HFFc6 (cell line): Measurements from ENCODE around the gene SNAPIN. TPM values are rescaled to one million over a fixed set of nuclear protein-coding genes. Genes with fewer than 3 reads are reported as not detected.
A peak's percentile ranks its signal among the peaks of the same experiment; 100 is the strongest.

ENCODE experiments used
- DNase-seq: peaks from one replicate; pipeline ENCODE4 v3.0.0-alpha.2; 2018
- H3K27ac Mint-ChIP-seq: 2 replicates; pipeline ENCODE4 v1.8.0; 2020; ENCODE audit warnings: mild to moderate bottlenecking, mixed read lengths
- H3K27me3 Mint-ChIP-seq: 2 replicates; pipeline ENCODE4 v1.8.0; 2021; ENCODE audit warnings: mild to moderate bottlenecking, moderate library complexity, mixed read lengths; ENCODE audit not compliant: insufficient read depth
- H3K36me3 Mint-ChIP-seq: 2 replicates; pipeline ENCODE4 v1.8.0; 2021; ENCODE audit warnings: low read depth, mixed read lengths
- H3K4me1 Mint-ChIP-seq: 2 replicates; pipeline ENCODE4 v1.8.0; 2020; ENCODE audit warnings: low read depth, mixed read lengths
- H3K4me3 Mint-ChIP-seq: 2 replicates; pipeline ENCODE4 v1.8.0; 2020; ENCODE audit warnings: mild to moderate bottlenecking, moderate library complexity, mixed read lengths
- H3K9me3 Mint-ChIP-seq: 2 replicates; pipeline ENCODE4 v1.8.0; 2020; ENCODE audit warnings: mild to moderate bottlenecking, mixed read lengths
- total RNA-seq, 6 experiments: library from RNA; stranded (reverse); fragmentation: NEBNext Ultra II Directional; extraction: Animal tissue kit (Norgen Biotek cat#: 25700); gene quantifications; 2 replicates in 1 of 6; 3 replicates in 5 of 6; pipeline ENCODE4 v1.2.3, GENCODE V29; 2021
- TF ChIP-seq, protein P1 (sequence below): fragments of 200-600 bp; sonication (generic); IDR thresholded peaks from 2 replicates; pipeline ENCODE4 v1.5.0; 2021; ENCODE audit warnings: antibody characterized with exemption, mild to moderate bottlenecking

SNAPIN gene
- total RNA-seq, 6 experiments from 2014 or later, result 40.7 to 46.7 (median 42.4) TPM

DNA sequence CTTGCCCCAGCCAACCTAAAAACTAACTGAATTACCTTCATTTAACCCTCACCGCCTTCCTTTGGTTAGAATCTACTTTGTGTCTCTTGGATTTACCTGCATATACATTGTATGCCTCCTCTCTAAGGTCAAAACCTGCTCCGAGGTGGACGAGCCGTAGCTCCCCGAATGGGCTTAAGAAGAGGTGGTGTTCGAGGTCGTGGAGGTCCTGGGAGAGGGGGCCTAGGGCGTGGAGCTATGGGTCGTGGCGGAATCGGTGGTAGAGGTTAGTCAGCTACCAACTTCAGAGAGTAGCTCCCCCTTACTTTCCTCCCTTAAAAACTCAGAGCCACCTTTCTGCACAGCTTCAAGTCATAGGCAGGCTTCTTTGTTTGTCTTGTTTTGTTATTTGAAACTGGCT lies 15.4 kb upstream of the SNAPIN start:
- H3K36me3 Mint-ChIP-seq, result peaks cover 56% of the 10 kb centered on the region
- no peaks in the 10 kb centered on the region; the same call in 1 of the 2 replicates for H3K27me3 Mint-ChIP-seq
- DNase-seq, result no peak
- peaks cover 5% of the 10 kb centered on the region; the same call in 1 of the 2 replicates for H3K4me1 Mint-ChIP-seq
- no peak overlapping the region for H3K4me3 Mint-ChIP-seq
- TF ChIP-seq, protein P1, sequence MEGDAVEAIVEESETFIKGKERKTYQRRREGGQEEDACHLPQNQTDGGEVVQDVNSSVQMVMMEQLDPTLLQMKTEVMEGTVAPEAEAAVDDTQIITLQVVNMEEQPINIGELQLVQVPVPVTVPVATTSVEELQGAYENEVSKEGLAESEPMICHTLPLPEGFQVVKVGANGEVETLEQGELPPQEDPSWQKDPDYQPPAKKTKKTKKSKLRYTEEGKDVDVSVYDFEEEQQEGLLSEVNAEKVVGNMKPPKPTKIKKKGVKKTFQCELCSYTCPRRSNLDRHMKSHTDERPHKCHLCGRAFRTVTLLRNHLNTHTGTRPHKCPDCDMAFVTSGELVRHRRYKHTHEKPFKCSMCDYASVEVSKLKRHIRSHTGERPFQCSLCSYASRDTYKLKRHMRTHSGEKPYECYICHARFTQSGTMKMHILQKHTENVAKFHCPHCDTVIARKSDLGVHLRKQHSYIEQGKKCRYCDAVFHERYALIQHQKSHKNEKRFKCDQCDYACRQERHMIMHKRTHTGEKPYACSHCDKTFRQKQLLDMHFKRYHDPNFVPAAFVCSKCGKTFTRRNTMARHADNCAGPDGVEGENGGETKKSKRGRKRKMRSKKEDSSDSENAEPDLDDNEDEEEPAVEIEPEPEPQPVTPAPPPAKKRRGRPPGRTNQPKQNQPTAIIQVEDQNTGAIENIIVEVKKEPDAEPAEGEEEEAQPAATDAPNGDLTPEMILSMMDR, result no peak
- no peaks in the 10 kb centered on the region for H3K9me3 Mint-ChIP-seq
- no peak overlapping the region for H3K27ac Mint-ChIP-seq

DNA sequence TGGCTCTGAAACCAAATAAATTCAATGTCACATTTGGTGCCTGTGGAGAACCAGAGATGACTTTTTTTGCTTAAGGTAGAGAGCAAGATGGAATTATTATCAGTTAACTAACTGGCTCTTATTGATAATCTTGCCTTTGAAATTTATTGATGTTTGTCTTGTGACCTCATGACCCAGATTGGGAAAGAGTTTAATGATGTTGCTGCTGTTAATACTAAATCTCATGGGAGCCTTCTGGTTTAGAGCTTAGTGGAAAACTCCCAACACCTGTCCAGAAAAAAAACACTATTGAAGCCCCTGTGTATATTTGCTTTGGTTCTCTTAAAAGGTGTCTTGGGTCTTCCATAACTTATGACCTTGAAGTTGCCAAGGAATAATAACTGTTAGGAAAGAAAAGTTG lies 14.7 kb upstream of the SNAPIN start:
- H3K27me3 Mint-ChIP-seq, result peaks cover 4% of the 10 kb centered on the region; the same call in 1 of the 2 replicates
- no peak for DNase-seq
- no peak overlapping the region for H3K27ac Mint-ChIP-seq
- H3K4me3 Mint-ChIP-seq, result no peak overlapping the region
- 0 out of 2 replicates have a peak, but pooled peaks cover 5% of the 10 kb centered on the region for H3K4me1 Mint-ChIP-seq
- no peaks in the 10 kb centered on the region for H3K9me3 Mint-ChIP-seq
- TF ChIP-seq, protein P1, result no peak
- peaks cover 56% of the 10 kb centered on the region for H3K36me3 Mint-ChIP-seq

DNA sequence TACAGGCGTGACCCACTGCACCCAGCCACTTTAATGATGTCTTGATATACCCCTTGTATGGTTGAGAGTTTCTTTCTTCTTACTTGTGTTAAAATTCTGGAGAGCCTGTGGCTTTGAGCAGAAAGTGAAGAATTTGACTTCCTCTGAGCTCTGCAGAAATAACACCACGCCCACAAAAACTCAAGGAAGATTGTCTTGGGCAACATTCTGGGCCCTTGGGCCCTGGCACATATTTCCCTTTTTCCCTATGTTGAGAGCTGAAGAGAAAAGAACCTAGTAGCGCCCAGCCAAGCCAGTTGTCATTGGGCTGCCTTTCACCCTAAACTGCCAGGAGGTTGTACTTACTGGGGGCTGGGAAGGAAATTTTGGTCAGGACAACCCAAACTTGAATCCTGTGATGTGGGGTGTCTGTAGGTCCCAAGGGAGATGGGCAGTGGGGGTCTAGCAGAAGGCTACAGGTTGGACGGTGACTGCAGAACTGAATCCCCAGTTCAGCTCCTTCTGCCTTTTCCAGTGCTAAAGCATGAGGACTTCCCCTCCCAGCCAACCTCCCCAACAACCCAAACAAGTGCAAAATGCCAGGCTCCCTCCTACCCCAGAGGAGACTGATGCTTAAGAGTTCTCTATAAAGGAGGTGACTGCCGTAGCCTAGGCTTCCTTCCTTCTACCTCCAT lies 11.7 kb upstream of the SNAPIN start:
- Mint-ChIP-seq H3K4me1 (0 out of 2 replicates have a peak, but pooled peaks cover 5% of the 10 kb centered on the region), H3K36me3 (peaks cover 49% of the 10 kb centered on the region), H3K27ac (no peak overlapping the region), H3K9me3 (no peaks in the 10 kb centered on the region), H3K4me3 (no peak overlapping the region), H3K27me3 (peaks cover 4% of the 10 kb centered on the region; the same call in 1 of the 2 replicates)
- TF ChIP-seq, protein P1, result no peak
- DNase-seq, result no peak

DNA sequence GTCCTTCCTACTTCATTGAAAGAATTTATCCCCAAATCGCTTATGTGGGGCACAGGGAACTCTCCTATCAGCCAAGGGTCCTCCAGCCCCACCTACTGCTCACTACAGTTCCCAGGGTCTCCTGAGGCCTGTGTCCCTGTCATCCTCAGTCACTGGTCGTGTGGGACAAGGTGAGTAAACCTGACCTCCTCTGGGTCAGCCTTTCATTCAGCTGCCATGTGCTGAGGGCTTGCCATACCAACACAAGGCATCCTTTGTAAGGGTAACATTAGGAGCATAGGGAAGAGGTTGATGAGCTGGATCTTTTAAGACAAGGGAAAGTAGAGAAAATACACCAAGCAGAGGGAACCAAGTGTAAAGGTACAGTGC lies 11.2 kb upstream of the SNAPIN start:
- Mint-ChIP-seq H3K27ac (no peak overlapping the region), H3K36me3 (peaks cover 45% of the 10 kb centered on the region), H3K27me3 (peaks cover 4% of the 10 kb centered on the region; the same call in 1 of the 2 replicates), H3K4me3 (no peak overlapping the region), H3K4me1 (peaks cover 5% of the 10 kb centered on the region; the same call in 1 of the 2 replicates), H3K9me3 (no peaks in the 10 kb centered on the region)
- DNase-seq, result no peak
- TF ChIP-seq, protein P1, result no peak

DNA sequence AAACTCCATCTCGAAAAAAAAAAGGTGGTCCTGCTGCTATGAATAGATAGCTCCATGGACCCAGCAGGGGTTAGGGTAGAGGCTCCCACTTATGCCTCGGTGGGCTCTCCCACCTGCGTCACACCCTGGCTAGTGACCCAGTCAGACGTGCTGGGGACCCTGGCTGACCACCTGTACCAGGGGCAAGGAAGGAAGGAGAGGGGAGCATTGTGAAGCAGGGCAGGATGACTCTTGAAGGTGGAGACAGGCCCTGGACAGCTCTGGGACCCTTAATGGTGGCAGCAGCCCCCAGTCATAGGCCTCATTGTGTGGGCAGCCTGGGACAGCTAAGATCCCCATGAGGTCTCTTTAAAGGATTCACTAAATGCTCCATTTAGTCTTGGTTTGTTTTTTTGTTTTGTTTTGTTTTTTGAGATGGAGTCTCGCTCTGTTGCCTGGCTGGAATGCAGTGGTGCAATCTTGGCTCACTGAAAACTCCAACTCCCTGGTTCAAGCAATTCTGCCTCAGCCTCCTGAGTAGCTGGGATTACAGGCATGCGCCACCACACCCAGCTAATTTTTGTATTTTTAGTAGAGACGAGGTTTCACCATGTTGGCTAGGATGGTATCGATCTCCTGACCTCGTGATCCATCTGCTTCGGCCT lies 10.4 kb upstream of the SNAPIN start:
- peaks cover 13% of the 10 kb centered on the region for H3K4me1 Mint-ChIP-seq
- no peaks in the 10 kb centered on the region for H3K9me3 Mint-ChIP-seq
- TF ChIP-seq, protein P1, result no peak
- no peak overlapping the region for H3K4me3 Mint-ChIP-seq
- H3K27ac Mint-ChIP-seq, result peak overlapping the region; percentile 45; the same call in 1 of the 2 replicates
- H3K36me3 Mint-ChIP-seq, result peaks cover 41% of the 10 kb centered on the region
- no peak for DNase-seq
- peaks cover 4% of the 10 kb centered on the region; the same call in 1 of the 2 replicates for H3K27me3 Mint-ChIP-seq
